ENCODE results near the gene PLD5.
"Not testable (repeated sequence)": the region's sequence is repeated elsewhere in the genome, so short reads cannot be mapped to it uniquely, and the experiment has no call there.

PLD5 gene

DNA sequence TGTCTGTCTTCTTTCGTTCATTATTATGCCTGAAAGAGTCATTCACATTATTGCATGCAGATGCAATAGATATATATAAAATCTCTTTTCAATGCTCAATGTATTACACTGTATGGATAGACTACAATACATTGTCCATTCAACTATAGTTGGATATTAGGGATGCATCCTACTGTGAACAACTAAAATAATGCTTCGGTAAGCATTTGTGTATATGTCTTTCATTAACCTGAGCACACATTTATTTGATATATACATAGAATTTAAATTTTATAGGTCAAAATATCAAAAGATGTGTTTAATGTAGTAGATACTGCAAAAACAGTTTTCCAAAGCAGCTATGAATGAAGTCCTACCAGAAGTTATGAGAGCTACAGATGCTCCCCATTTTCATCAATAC is 8.9 kb downstream of the PLD5 start:
- DNase-seq (ENCODE audit: extremely low spot score, insufficient read length, low read depth) (no peak), FAIRE-seq (no peak)

DNA sequence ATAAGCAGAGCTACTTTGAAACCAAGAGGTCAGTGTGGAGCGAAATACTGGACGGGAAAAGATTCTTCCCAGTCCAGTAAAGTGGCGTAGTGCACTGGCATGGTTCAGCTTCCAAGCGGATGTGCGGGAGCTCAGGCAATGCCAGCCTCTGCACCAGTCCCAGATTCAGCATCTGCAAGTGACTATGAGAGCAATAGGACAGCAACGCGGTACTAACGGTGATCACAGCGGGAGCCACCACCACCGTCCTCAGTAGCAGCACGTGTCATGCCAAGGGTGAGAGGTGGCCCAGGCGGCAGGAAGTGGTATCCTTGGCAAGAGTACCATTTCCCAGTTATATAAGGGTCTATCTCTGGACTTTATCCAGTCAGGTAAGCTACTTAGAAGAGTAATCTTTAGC is 17.8 kb downstream of the PLD5 start:
- no peak for DNase-seq (ENCODE audit: extremely low spot score, insufficient read length, low read depth)
- FAIRE-seq = no peak

GRCh38 chr1:242489545-242489944 is 35.0 kb downstream of the PLD5 start:
- no peak for DNase-seq (ENCODE audit: extremely low spot score, insufficient read length, low read depth)
- no peak for FAIRE-seq

DNA sequence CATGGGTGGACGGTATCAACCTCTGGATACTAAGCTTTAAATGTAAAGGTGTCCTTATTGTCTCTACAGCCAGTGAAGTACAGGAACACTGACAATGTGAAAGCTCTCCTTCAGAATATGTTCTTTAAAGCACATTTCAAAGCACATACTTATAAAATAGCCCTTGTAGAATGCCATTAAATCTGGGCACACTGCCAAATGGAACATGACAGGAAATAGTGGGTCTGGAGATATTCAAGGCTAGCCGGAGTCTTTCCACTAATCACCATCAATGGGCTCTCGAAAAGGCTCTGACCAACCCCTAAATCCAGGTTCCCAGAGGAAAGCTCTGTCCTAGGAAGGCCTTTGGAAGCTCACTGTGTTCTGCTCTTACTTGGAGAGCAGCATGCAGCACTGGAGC is 46.6 kb downstream of the PLD5 start:
- DNase-seq (ENCODE audit: extremely low spot score, insufficient read length, low read depth) = no peak

GRCh38 chr1:242470774-242471173 is 53.7 kb downstream of the PLD5 start:
- DNase-seq (ENCODE audit: extremely low spot score, insufficient read length, low read depth) = no peak
- FAIRE-seq = no peak

More for the DNA sequence above, 46.6 kb downstream of the PLD5 start:
- no peak for FAIRE-seq

- FAIRE-seq = no peak
Measured at GRCh38 chr1:242468784-242469183, 55.7 kb downstream of the PLD5 start.

DNA sequence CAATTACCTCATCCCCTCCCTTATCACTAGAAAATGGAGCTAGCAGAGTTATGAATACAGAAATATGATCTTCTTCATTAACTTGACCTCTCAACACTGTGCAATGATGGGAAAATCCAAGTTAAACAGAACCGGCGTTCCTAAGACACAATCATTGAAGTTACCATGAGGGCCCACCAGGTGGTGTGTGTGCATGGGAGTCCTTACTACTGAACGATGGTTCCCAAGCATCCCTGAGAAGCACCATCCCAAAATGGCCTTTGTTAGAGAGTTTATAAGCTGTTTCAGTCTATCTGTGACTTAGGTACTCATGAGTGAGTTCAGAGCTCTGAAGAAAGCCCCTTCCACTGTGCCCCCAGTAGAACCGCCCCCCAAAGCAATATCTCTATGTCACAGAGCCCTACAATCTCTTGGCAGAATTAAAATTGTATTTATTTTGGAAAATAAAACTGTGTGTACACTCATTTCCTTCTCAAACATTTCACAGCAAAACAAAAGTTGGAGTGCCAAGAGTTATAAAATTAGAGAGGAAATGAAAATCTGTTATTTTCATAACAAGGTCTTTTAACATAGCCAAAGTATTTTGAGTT is 56.8 kb downstream of the PLD5 start:
- DNase-seq (ENCODE audit: extremely low spot score, insufficient read length, low read depth) (peak; percentile 17), FAIRE-seq (peak; percentile 31)

More at GRCh38 chr1:242468784-242469183, 55.7 kb downstream of the PLD5 start:
- no peak for DNase-seq (ENCODE audit: extremely low spot score, insufficient read length, low read depth)

- DNase-seq (ENCODE audit: extremely low spot score, insufficient read length, low read depth) (no peak), FAIRE-seq (no peak)
Measured at GRCh38 chr1:242462867-242463266, 61.6 kb downstream of the PLD5 start.

DNA sequence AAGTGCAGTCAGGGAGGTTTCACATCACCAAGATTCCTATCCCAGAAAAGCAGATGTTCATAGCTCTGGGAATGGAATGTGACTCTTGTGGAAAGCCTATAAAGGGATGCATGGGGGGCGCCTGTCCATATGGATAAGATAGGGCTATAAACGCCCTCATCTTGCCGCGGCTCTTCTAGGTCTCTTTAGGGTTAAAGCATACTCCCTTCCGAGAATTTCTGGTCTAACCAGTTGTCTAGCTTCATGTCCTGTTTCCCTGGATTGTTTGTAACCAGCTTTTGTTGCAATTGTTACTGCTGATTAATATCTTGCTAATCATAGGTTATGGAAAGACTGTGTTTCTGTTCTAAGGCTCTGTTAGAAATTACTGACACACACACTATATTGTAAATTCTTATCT is 64.8 kb downstream of the PLD5 start:
- not testable (repeated sequence) for DNase-seq (ENCODE audit: extremely low spot score, insufficient read length, low read depth); FAIRE-seq

DNA sequence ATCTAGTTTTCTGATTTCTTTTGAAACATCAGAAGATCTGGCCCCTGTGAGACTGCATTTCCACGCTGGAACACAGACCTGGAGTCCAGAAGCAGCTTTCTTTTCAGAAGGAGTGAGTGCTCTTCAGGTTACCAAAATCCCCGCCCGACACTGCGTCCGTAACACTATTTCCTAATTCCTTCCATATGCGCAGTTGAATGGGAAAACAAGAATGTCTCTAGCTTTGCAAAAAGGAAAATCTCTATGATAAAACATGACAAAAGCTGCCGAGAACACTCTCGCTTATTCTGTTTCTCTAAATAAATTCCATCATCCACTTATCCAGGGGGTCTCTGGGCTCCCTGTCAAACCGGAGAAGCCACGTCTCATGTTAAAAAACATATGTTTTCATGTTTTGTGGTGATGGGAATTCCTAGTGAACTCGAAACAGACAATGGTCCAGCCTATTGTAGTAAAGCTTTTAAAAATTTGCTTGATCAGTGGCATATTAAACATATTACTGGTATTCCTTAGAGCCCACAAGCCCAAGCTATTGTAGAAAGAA is 67.7 kb downstream of the PLD5 start:
- DNase-seq (ENCODE audit: extremely low spot score, insufficient read length, low read depth) = no peak
- no peak for FAIRE-seq

- DNase-seq (ENCODE audit: extremely low spot score, insufficient read length, low read depth) = no peak
- no peak for FAIRE-seq
Measured at GRCh38 chr1:242455052-242455361, 69.5 kb downstream of the PLD5 start.

DNA sequence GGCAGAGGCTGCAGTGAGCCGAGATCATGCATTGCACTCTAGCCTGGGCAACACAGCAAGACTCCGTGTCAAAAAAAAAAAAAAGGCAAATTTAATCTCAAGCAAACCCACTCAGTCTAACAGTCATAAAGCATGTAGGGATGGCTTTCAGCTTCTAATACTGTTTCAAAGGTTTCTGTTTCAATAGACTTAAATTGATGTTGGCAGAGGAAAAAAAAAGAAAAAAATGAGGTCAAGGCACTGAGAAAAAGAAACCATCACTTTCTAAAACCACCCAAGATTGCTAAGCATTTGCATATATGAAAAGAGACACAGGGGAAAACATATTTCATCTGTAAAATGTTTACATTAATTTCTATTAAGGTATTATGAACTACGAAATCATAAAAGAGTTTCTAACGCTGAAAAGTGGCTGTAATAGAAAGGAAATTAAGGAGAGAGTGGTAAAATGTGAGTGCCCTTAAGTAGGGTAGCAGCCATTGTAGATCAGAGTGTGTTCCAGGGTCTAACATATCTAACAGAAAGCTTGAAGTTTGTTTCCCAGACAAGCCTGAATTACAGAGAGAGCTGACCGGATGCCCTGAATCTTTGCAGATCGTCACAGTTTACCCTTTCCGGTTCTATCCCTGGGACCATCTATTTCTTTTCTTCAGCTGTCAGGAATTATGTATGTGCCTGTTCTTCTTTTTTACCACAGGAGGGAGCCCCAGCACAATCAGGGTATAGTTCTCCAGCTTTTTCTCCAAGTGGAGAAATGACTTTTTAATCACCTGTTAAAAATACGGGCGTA is 70.0 kb downstream of the PLD5 start:
- DNase-seq (ENCODE audit: extremely low spot score, insufficient read length, low read depth) = peak; percentile 12
- FAIRE-seq = peak; percentile 48

DNA sequence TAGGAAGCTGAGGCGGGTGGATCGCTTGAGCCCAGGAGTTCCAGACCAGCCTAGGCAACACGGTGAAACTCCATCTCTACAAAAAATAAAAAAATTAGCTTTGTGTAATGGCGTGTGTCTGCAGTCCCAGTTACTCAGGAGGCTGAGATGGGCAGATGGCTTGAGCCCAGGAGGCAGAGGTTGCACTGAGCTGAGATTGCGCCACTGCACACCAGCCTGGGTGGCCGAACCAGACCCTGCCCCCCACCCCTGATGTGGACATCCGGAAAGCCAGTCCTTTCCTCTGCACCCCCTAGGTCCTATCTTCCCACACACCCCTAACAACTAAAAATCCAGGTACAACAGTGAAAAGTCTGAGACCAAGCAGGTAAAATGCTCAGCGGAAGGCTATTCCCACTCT is 71.9 kb downstream of the PLD5 start:
- FAIRE-seq (no peak), DNase-seq (ENCODE audit: extremely low spot score, insufficient read length, low read depth) (no peak)

DNA sequence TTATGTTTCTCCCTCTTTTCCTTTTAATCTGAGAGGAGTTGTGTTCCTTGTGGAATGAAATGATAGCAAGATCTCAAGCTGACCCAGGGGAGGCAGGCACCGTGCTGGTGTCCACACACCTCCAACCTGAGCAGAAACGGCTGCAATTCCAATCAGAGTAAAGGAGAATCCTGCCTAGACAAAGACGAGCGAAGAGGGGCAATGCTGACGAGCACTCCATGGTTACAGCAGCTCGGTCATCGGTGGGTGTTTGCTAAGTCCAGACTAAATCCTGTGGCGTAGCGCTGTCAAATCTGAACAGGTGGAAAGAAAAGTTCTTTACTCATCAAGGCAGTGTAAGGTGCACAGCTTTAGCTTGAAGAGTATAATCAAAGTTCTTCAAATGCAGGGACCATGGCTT is 74.8 kb downstream of the PLD5 start:
- DNase-seq (ENCODE audit: extremely low spot score, insufficient read length, low read depth) (no peak), FAIRE-seq (no peak)

DNA sequence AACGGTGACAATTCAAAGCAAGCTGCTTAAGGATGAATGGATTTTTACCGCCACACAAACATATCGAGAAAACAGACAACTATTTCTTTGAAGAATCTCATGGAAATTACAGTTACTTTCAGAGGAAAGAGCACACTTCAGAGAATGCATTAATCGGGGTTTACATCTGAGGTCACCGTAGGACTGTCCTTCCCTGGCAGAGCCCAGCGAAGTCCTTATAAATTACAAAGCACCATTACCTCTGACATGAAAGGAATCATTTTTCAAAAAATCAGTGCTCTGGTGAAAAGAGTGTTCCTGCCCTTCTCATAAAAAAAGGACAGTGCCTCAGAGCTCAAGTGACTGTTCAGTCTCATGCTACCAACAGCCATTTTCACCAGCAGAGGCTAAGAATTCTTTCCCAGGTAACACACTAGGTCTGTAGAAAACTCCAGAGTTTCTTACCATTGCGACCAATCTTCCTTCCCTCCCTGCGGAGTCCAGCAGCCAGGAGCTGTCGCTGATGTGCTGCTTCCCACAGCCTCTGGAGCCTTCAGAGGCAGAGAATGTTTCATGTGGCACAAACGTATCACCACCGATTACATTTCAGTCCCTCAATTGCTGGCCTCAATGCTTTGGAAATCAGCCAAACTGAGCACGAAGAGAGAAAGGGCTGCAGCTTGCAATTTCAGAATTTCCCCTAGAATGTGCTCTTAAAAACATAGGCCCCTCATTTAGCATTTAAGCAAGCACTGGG is 75.4 kb downstream of the PLD5 start:
- FAIRE-seq (no peak), DNase-seq (ENCODE audit: extremely low spot score, insufficient read length, low read depth) (no peak)

DNA sequence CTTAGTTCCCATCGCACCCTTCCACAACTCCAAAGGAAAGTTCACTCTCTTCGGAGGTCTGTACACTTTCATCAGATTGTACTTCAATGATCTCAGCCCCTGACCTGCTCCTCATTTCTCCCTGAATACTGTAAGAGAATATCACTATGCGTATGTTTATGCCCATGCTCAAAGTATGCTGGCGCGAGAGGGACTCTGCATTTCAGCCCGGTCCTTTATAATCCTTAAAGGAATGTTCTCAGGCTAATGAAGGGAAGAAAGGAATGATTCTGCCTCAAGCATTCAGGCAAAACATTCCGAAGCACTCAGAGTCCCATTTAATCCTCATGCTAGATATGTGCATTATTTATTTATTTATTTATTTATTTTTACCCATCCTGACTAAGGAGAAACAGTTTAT is 76.8 kb downstream of the PLD5 start:
- DNase-seq (ENCODE audit: extremely low spot score, insufficient read length, low read depth) (no peak), FAIRE-seq (no peak)

DNA sequence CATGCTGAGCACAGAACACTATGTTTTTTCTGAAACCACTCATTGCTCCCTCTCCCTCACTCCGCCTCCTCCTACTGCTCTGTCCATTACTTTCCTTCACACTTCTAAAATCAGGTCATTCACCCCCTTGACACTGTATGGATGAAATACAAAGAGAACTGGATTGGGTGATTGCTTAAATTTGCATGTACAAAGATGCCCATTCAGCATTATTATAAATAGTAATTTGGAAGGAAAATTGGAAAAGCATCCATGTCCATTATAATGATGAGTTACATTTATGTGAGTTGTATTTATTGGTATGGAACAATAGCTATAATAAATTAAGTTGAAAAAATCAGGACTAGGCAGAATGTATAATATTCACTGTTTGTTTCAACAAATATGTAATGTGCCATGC is 83.7 kb downstream of the PLD5 start:
- DNase-seq (ENCODE audit: extremely low spot score, insufficient read length, low read depth) = no peak
- no peak for FAIRE-seq

GRCh38 chr1:242435200-242435599 is 89.3 kb downstream of the PLD5 start:
- DNase-seq (ENCODE audit: extremely low spot score, insufficient read length, low read depth) (no peak), FAIRE-seq (no peak)

GRCh38 chr1:242432491-242433095 is 91.9 kb downstream of the PLD5 start:
- DNase-seq (ENCODE audit: extremely low spot score, insufficient read length, low read depth) (no peak), FAIRE-seq (no peak)

GRCh38 chr1:242431786-242432185 is 92.7 kb downstream of the PLD5 start:
- no peak for DNase-seq (ENCODE audit: extremely low spot score, insufficient read length, low read depth)
- no peak for FAIRE-seq

DNA sequence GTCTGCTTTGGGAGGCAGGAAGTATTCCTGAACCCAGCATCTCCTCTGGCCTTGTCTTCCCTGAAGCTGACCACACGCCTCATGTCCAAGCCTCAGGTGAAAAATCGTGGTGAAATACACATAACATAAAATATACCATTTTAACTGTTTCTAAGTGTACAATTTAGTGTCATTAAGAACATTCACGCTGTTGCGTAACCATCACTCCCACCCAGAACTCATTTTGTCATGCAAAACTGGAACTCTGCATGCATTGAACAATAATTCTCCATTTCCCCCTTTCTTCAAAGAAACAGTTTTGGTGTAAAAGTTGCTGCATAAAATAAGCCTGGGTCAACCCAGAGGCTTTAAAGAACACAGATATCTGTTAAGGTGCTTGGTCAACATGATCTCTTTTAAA is 93.5 kb downstream of the PLD5 start:
- DNase-seq (ENCODE audit: extremely low spot score, insufficient read length, low read depth) (no peak), FAIRE-seq (no peak)

All from GM18507 (cell line).